GM13976 (cell line): ENCODE measurements around the gene GINM1.

ENCODE experiments used
- DNase-seq: peaks from one replicate; pipeline ENCODE4 v3.0.0; 2012; ENCODE audit warnings: low spot score
- CTCF ChIP-seq: IDR thresholded peaks from 2 replicates; pipeline ENCODE4 v1.5.1; 2012; ENCODE audit warnings: borderline replicate concordance, mild to moderate bottlenecking; ENCODE audit not compliant: insufficient read depth; ENCODE audit errors: extremely low read depth, missing control alignments, control extremely low read depth
- in situ Hi-C: fragments of 300-500 bp; cut with MboI; formaldehyde crosslinking; loops from one replicate; pipeline ENCODE4 v1.12.0; 2022; ENCODE audit warnings: low sequenced_read_pairs, mixed read lengths, inconsistent platforms; ENCODE audit not compliant: unreplicated experiment

The GINM1 gene

GRCh38 chr6:149565527-149566409 is at the start of gene GINM1:
GINM1 (plus strand) TSS chr6:149566375; CDS start chr6:149566415, 40 bp downstream.
- peak; percentile 86 for TF ChIP-seq CTCF
- peak; percentile 99 for DNase-seq
- in situ Hi-C loops: no loop called here

DNA sequence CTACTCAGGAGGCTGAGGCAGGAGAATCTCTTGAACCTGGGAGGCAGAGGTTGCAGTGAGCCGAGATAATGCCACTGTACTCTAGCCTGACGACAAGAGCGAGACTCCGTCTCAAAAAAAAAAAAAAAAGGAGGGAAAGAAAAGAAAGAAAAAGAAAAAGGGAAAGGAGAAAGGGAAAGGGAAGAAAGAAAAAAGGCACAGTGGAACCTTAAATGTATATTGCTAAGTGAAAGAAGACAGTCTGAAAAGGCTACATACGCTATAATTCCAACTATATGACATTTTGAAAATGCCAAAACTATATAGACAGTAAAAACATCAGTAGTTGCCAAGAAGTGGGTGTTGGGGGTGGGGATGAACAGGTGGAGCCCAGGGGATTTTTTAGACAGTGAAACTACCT is 36.5 kb upstream of the GINM1 start:
- DNase-seq: no peak
- in situ Hi-C loops: no loop called here
- no peak for TF ChIP-seq CTCF

GRCh38 chr6:149534742-149535141 is 31.4 kb upstream of the GINM1 start:
- no peak for DNase-seq
- no peak for TF ChIP-seq CTCF
- in situ Hi-C loops: no loop called here

GRCh38 chr6:149541139-149541538 is 25.0 kb upstream of the GINM1 start:
- DNase-seq: no peak
- TF ChIP-seq CTCF: no peak
- in situ Hi-C loops: no loop called here

GRCh38 chr6:149544646-149545257 is 21.4 kb upstream of the GINM1 start:
- TF ChIP-seq CTCF: no peak
- in situ Hi-C loops: no loop called here

DNA sequence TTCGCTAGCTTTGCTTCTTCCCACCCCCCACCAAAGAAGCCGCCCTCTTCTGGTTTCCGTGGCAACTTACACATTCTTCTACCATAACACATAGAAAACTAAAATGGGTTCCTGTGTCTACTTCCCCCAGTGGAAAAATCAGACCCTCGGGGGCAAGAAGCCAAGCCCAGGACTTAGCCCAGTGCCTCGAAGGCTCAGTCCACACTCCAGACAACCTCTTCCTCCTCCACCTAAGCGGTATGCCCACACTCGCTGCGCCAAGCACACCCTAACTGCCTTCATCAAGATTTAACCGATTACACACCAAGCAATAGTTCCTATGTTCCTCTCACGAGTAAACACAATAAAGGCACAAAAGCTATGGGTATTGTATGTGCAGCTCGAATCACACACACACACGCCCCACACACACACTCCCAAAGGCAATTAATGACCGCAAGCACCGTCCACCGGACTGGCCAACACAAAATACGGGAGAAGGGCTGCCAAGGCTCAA is 20.9 kb upstream of the GINM1 start:
- peak; percentile 47 for DNase-seq
- TF ChIP-seq CTCF: no peak

More at GRCh38 chr6:149544646-149545257, 21.4 kb upstream of the GINM1 start:
- no peak for DNase-seq

More for the DNA sequence above, 20.9 kb upstream of the GINM1 start:
- in situ Hi-C loops: no loop called here
